ENCODE measurements around the gene TYRP1.

The TYRP1 gene

GRCh38 chr9:12697719-12698118 lies 4.5 kb downstream of the TYRP1 start:
- DNase-seq (ENCODE audit: low read depth), result no peak

- DNase-seq (ENCODE audit: low read depth), result no peak
Observed at GRCh38 chr9:12698266-12698665, 5.1 kb downstream of the TYRP1 start.

- no peak for DNase-seq (ENCODE audit: low read depth)
Observed at GRCh38 chr9:12698986-12699385, 5.8 kb downstream of the TYRP1 start.

- DNase-seq (ENCODE audit: low read depth), result no peak
Observed at GRCh38 chr9:12699529-12699928, 6.3 kb downstream of the TYRP1 start.

GRCh38 chr9:12701126-12701525 lies 7.9 kb downstream of the TYRP1 start:
- DNase-seq (ENCODE audit: low read depth), result no peak

GRCh38 chr9:12702160-12702758 lies 9.1 kb downstream of the TYRP1 start:
- no peak for DNase-seq (ENCODE audit: low read depth)

- DNase-seq (ENCODE audit: low read depth), result no peak
Observed at GRCh38 chr9:12703996-12704395, 10.8 kb downstream of the TYRP1 start.

GRCh38 chr9:12705738-12706391 lies 12.7 kb downstream of the TYRP1 start:
- DNase-seq (ENCODE audit: low read depth), result no peak

- no peak for DNase-seq (ENCODE audit: low read depth)
Observed at GRCh38 chr9:12708562-12709298, 15.5 kb downstream of the TYRP1 start.

- DNase-seq (ENCODE audit: low read depth), result no peak
Observed at GRCh38 chr9:12712532-12712931, 19.3 kb downstream of the TYRP1 start.

- DNase-seq (ENCODE audit: low read depth), result no peak
Observed at GRCh38 chr9:12715268-12715667, 22.1 kb downstream of the TYRP1 start.

- no peak for DNase-seq (ENCODE audit: low read depth)
Observed at GRCh38 chr9:12716823-12717600, 23.8 kb downstream of the TYRP1 start.

- no peak for DNase-seq (ENCODE audit: low read depth)
Observed at GRCh38 chr9:12717907-12718306, 24.7 kb downstream of the TYRP1 start.

GRCh38 chr9:12718482-12719026 lies 25.4 kb downstream of the TYRP1 start:
- DNase-seq (ENCODE audit: low read depth), result no peak

GRCh38 chr9:12719431-12719830 lies 26.2 kb downstream of the TYRP1 start:
- no peak for DNase-seq (ENCODE audit: low read depth)

- no peak for DNase-seq (ENCODE audit: low read depth)
Observed at GRCh38 chr9:12720551-12720950, 27.4 kb downstream of the TYRP1 start.

- DNase-seq (ENCODE audit: low read depth), result no peak
Observed at GRCh38 chr9:12722131-12722530, 28.9 kb downstream of the TYRP1 start.

- DNase-seq (ENCODE audit: low read depth), result no peak
Observed at GRCh38 chr9:12723409-12724028, 30.3 kb downstream of the TYRP1 start.

GRCh38 chr9:12726795-12727194 lies 33.6 kb downstream of the TYRP1 start:
- no peak for DNase-seq (ENCODE audit: low read depth)

GRCh38 chr9:12730198-12730597 lies 37.0 kb downstream of the TYRP1 start:
- no peak for DNase-seq (ENCODE audit: low read depth)

- DNase-seq (ENCODE audit: low read depth), result no peak
Observed at GRCh38 chr9:12730927-12731326, 37.7 kb downstream of the TYRP1 start.

- DNase-seq (ENCODE audit: low read depth), result no peak
Observed at GRCh38 chr9:12732971-12733370, 39.8 kb downstream of the TYRP1 start.

All from stimulated activated CD8-positive, alpha-beta memory T cell treated with anti-CD3 and anti-CD28 coated beads, Interleukin-12 subunit alpha, Interleukin-12 subunit beta, amount 100 ng/mL, for 4 hours (primary cell).